ENCODE data around the gene BICDL1.

- no peak for TF ChIP-seq CTCF (IDR thresholded peaks at IDR 0.05; ENCODE audit: insufficient read depth, low read length, poor library complexity, severe bottlenecking)
- TF ChIP-seq EZH2phosphoT487 (conservative IDR thresholded peaks at IDR 0.05; ENCODE audit: low read length): no peak
These were observed 151.6 kb downstream of the BICDL1 start for GRCh38 chr12:120140603-120141002.
